NCI-H2081 (cell line): ENCODE data around the gene TEX19.

Source experiments
- DNase-seq, 2 experiments: peaks; one replicate each; lab custom pipeline; 2025; lab: John Stamatoyannopoulos, UW

TEX19 gene

GRCh38 chr17:82358465-82359350 lies at the start of gene TEX19:
Gene TEX19, plus strand, starts transcription at chr17:82359247. Its CDS starts 2,904 bp downstream, at chr17:82362151.
- peak; percentile 71 to 75 for DNase-seq

GRCh38 chr17:82309656-82310570 lies 49.1 kb upstream of the TEX19 start:
- DNase-seq = no peak

GRCh38 chr17:82310877-82311276 lies 48.2 kb upstream of the TEX19 start:
- no peak for DNase-seq

GRCh38 chr17:82311971-82312370 lies 47.1 kb upstream of the TEX19 start:
- no peak for DNase-seq

GRCh38 chr17:82313195-82314011 lies 45.6 kb upstream of the TEX19 start:
- DNase-seq = no peak

GRCh38 chr17:82314012-82314726 lies 44.9 kb upstream of the TEX19 start:
- DNase-seq = no peak

GRCh38 chr17:82314727-82315605 lies 44.1 kb upstream of the TEX19 start:
- no peak for DNase-seq

GRCh38 chr17:82315703-82316358 lies 43.2 kb upstream of the TEX19 start:
- DNase-seq = no peak

GRCh38 chr17:82316651-82317393 lies 42.2 kb upstream of the TEX19 start:
- DNase-seq = no peak

GRCh38 chr17:82317394-82318168 lies 41.5 kb upstream of the TEX19 start, which contains the start of gene CD7:
Gene CD7, minus strand, starts transcription at chr17:82317608. Its CDS starts 113 bp downstream, at chr17:82317495.
- no peak for DNase-seq

- no peak for DNase-seq
Observed at GRCh38 chr17:82318169-82318498, 40.9 kb upstream of the TEX19 start.

- no peak for DNase-seq
Observed at GRCh38 chr17:82318772-82319606, 40.1 kb upstream of the TEX19 start.

GRCh38 chr17:82319619-82320062 lies 39.4 kb upstream of the TEX19 start:
- DNase-seq = no peak

GRCh38 chr17:82320140-82320840 lies 38.8 kb upstream of the TEX19 start:
- DNase-seq = no peak

GRCh38 chr17:82320956-82321927 lies 37.8 kb upstream of the TEX19 start:
- peak in 1 of 2 experiments; percentile 31 for DNase-seq
